HPDE6-E6E7 (cell line): ENCODE results near the gene EPHB4.
A peak's percentile ranks its signal among the peaks of the same experiment; 100 is the strongest.
"Not testable (repeated sequence)": the region's sequence is repeated elsewhere in the genome, so short reads cannot be mapped to it uniquely, and the experiment has no call there.

Experiments used
- DNase-seq: peaks from one replicate; pipeline ENCODE4 v3.0.0; 2011; ENCODE audit warnings: missing footprints; ENCODE audit errors: extremely low spot score

EPHB4 gene

DNA sequence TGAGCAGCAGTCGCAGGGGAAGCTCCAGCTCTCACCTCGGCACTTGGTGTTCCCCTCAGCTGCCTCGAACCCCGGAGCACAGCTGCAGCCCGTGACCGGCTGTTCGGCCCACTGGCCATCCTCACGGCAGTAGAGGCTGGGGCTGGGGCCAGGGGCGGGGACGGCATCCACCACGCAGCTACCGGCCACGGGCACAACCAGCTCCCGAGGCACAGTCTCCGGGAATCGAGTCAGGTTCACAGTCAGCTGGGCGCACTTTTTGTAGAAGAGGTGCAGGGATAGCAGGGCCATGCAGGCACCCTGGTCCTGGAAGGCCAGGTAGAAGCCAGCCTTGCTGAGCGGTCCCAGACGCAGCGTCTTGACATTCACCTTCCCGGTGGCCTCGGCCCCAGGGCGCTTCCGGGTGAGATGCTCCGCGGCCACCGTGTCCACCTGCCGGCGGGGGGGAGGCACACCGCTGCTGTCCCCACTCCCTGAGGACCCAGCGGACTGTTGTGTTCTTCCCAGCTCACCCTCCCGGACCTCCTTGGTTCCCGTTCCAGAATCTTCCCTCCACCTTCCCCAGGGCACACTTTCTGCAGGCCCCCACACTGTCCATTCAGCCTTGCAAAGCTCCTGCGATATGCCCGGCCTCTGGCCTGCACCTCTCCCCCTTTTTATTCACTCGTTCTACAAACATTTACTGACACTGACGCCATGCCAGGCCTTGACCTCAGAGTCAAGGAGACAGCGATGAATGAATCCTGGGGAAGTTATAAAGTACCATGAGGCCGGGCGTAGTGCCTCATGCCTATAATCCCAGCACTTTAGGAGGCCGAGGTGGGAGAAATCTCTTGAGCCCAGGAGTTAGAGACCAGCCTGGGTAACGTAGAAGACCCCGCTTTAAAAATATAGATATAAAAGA, 4.8 kb downstream of the EPHB4 start:
- no peak for DNase-seq

GRCh38 chr7:100819586-100819985, 7.7 kb downstream of the EPHB4 start:
- no peak for DNase-seq

DNA sequence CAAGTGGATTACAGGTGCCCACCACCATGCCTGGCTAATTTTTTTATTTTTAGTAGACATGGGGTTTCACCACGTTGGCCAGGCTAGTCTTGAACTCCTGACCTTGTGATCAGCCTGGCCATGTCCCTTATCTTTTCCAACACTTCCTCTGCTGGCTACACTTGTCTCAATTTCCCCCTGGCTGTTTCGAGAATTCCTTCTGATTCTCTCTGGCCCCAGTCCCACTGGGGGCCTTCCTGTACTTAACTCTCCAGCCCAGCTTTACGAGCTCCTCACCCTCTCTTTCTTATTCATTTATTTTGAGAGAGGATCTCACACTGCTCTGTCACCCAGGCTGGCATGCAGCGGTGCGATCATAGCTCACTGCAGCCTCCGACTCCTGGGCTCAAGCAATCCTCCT, 8.5 kb downstream of the EPHB4 start:
- no peak for DNase-seq

DNA sequence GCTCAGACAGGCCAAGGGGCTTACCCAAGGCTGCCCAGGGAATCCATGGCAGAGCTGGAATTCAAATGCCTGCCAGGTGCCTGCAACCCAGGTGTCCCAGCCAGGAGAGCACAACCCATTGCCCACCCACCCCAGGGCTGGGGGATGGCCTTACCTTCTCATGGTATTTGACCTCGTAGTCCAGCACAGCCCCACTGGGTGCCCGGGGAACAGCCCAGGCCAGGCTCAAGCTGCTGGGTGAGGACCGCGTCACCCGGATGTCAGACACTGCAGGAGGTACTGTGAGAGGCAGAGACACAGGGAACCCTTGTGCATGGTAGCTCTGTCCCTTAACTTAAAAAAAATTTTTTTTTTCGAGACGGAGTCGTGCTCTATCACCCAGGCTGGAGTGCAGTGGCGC, 9.0 kb downstream of the EPHB4 start:
- DNase-seq = no peak

DNA sequence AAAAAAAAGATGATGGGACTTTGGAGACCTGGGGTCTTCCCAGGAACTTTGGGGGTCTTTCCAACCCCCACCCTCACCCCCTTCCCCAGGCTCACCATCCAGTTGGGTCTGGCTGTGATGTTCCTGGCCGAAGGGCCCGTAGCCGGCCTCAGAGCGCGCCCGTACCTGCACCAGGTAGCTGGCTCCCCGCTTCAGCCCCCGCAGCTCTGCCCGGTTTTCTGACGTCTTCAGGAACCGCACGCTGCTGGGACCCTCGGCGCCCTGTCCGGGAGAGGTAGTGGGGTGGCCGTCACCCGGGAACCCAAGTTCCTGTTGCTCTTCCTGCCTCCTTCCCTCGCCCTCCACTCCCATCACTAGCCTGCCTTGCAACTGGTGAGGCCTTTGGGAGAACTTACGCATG, 10.2 kb downstream of the EPHB4 start:
- DNase-seq = no peak

DNA sequence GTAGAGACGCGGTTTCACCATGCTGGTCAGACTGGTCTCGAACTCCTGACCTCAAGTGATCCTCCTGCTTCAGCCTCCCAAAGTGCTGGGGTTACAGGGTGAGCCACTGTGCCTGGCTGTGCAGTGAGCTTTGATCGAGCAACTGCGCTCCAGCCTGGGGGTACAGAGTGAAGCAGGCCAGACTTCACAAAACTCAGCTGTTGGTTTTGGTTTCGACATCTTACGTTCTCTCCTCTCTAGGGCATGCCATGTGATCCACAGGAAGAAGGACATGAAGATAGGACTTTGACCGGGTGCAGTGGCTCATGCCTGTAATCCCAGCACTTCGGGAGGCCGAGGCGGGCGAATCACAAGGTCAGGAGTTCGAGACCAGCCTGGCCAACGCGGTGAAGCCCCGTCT, 10.8 kb downstream of the EPHB4 start:
- DNase-seq = not testable (repeated sequence)

- DNase-seq = no peak
Measured at GRCh38 chr7:100812729-100813128, 14.6 kb downstream of the EPHB4 start.

- DNase-seq = no peak
Measured at GRCh38 chr7:100811480-100811879, 15.8 kb downstream of the EPHB4 start.

- DNase-seq = no peak
Measured at GRCh38 chr7:100808354-100808875, 18.9 kb downstream of the EPHB4 start.

DNA sequence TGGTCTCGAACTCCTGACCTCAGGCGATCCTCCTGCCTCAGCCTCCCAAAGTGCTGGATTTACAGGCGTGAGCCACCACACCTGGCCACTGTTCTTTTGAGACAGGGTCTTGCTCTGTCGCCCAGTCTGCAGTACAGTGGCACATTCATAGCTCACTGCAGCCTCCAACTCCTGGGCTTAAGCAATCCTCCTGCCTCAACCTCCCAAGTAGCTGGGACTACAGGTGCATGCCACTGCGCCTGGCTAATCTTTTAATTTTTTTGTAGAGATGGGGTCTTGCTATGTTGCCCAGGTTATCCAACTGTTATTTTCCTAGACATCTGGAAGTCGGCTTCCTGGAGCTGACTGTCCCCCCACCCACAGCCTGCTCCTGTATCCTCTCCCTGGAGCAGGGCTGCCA, 20.4 kb downstream of the EPHB4 start:
- DNase-seq = not testable (repeated sequence)

- DNase-seq = no peak
Measured at GRCh38 chr7:100806276-100806675, 21.0 kb downstream of the EPHB4 start.

GRCh38 chr7:100804681-100805431, 22.5 kb downstream of the EPHB4 start:
- no peak for DNase-seq

- peak; percentile 90 for DNase-seq
Measured at GRCh38 chr7:100803398-100804161, 23.7 kb downstream of the EPHB4 start.

- DNase-seq = no peak
Measured at GRCh38 chr7:100802951-100803350, 24.4 kb downstream of the EPHB4 start.

DNA sequence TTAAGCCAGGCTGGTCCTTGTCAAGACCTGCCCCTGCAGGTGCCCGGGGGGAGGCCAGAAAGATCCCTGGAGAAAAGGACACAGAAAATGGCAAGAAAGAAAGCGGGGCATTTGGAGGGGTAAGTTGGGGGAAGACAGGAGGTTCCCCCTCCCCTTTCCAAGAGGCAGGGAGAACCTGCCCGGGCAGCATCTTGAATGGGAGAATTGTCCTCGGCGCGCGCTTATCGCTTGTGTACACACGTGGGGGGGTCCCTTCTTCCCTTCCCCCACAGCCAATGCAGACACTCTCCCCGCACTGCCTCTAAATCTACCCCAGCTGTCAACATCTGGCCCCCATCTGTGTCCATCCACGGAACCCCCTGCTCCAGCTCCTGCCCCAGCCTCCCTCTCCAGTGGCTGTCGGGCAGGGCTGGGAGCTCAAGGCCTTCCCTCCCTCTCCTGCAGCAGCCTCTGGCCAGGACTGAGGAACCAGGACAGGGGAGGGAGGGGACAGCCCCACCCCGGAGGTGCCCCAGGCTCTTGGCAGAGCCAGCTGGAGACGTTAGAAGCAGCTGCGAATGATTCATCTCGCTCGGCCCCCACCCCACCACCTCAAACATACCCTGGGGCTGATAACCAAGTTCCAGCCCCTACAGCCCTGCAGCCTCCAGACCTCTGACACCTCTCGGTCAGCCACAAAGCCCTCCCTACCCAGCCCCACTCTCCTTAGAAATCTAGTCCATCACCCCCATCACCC, 25.3 kb downstream of the EPHB4 start:
- DNase-seq = peak; percentile 98

- DNase-seq = no peak
Measured at GRCh38 chr7:100799037-100799896, 28.1 kb downstream of the EPHB4 start.

- no peak for DNase-seq
Measured at GRCh38 chr7:100794741-100795140, 32.6 kb downstream of the EPHB4 start.

DNA sequence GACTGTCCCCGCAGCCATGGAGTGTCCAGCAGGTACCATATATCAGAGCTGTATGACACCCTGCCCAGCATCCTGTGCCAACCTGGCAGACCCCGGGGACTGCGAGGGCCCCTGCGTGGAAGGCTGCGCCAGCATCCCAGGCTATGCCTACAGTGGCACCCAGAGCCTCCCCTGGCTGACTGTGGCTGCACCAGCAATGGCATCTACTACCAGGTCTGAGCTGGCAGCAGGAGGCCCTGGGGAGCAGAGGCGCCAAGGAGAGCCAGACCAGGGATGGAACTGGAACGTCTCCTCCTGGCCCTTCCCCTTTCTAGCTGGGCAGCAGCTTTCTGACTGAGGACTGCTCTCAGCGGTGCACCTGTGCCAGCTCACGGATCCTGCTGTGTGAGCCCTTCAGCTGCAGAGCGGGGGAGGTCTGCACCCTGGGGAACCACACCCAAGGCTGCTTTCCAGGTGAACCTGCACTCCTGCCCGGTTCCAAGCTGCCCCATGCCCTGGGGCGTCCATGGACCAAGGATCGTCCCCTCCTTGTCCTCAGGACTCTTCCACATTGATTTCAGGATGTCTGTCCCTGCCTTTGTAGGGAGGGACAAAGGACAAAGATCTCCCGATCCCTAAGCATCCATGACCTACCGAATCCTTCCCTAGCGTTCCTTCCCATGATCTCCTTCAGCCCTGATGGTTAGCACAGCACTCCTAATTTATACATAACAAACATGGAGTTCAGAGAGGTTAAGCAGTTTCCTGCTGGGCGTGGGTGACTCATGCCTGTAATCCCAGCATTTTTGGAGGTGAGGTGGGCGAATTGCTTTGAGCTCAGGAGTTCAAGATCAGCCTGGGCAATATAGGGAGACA, 33.3 kb downstream of the EPHB4 start:
- DNase-seq = no peak
